HepG2 (cell line): ENCODE data around the gene C11orf68. TPM values are rescaled to one million over a fixed set of nuclear protein-coding genes. Genes with fewer than 3 reads are reported as not detected.
A peak's percentile ranks its signal among the peaks of the same experiment; 100 is the strongest.

Source experiments
- BCL3 ChIP-seq: sonication (generic); formaldehyde crosslinking; IDR thresholded peaks from 2 replicates; pipeline ENCODE4 v1.5.1; 2020; ENCODE audit warnings: mild to moderate bottlenecking, missing genetic modification reagents, moderate library complexity
- ELF1 ChIP-seq: sonication (generic); formaldehyde crosslinking; IDR thresholded peaks from 2 replicates; pipeline ENCODE4 v1.4.0; 2020; ENCODE audit warnings: missing genetic modification reagents
- HDAC1 ChIP-seq: sonication (generic); formaldehyde crosslinking; IDR thresholded peaks from 2 replicates; pipeline ENCODE4 v1.5.1; 2020; ENCODE audit warnings: mild to moderate bottlenecking, missing genetic modification reagents
- MIER2 ChIP-seq: IDR thresholded peaks from 2 replicates; pipeline ENCODE4 v1.6.1; 2016; ENCODE audit warnings: missing biosample characterization, missing genetic modification reagents
- MLLT10 ChIP-seq: sonication (generic); formaldehyde crosslinking; IDR thresholded peaks from 2 replicates; pipeline ENCODE4 v1.4.0; 2020; ENCODE audit warnings: missing genetic modification reagents
- NCOA5 ChIP-seq: sonication (generic); formaldehyde crosslinking; IDR thresholded peaks from 2 replicates; pipeline ENCODE4 v1.4.0; 2020; ENCODE audit warnings: missing genetic modification reagents
- NONO ChIP-seq, 2 experiments: fragments of 450-650 bp in 1 of 2; sonication (generic) in 1 of 2; formaldehyde crosslinking in 1 of 2; IDR thresholded peaks in 1 of 2; conservative IDR thresholded peaks in 1 of 2; 2 replicates each; pipeline versions ENCODE4 v1.6.1 to v1.8.0; 2017 to 2022; ENCODE audit warnings: mild to moderate bottlenecking in 1 of 2, missing genetic modification reagents in 1 of 2, moderate library complexity in 1 of 2
- SRF ChIP-seq: IDR thresholded peaks from 2 replicates; pipeline ENCODE4 v1.6.1; 2011; ENCODE audit warnings: mild to moderate bottlenecking, low read depth, low read length, moderate library complexity
- TAF1 ChIP-seq: sonication (generic); formaldehyde crosslinking; IDR thresholded peaks from 2 replicates; pipeline ENCODE4 v1.4.0; 2020; ENCODE audit warnings: missing genetic modification reagents
- U2AF2 ChIP-seq: fragments of 200-400 bp; formaldehyde crosslinking; IDR thresholded peaks from 2 replicates; pipeline ENCODE4 v1.6.1; 2017; ENCODE audit warnings: low read depth, mild to moderate bottlenecking, low read length
- ZNF138 ChIP-seq: sonication (generic); formaldehyde crosslinking; IDR thresholded peaks from 2 replicates; pipeline ENCODE4 v1.5.0; 2020; ENCODE audit warnings: mild to moderate bottlenecking, low read depth, missing genetic modification reagents
- ZNF607 ChIP-seq: sonication (generic); formaldehyde crosslinking; IDR thresholded peaks from 2 replicates; pipeline ENCODE4 v1.5.1; 2020; ENCODE audit warnings: missing genetic modification reagents, mild to moderate bottlenecking, borderline replicate concordance
- ZNF615 ChIP-seq: sonication (generic); formaldehyde crosslinking; IDR thresholded peaks from 2 replicates; pipeline ENCODE4 v1.5.0; 2020; ENCODE audit warnings: mild to moderate bottlenecking, missing genetic modification reagents, borderline replicate concordance
- ZNF776 ChIP-seq: sonication (generic); formaldehyde crosslinking; IDR thresholded peaks from 2 replicates; pipeline ENCODE4 v1.4.0; 2020; ENCODE audit warnings: mild to moderate bottlenecking, missing genetic modification reagents
- ZNF841 ChIP-seq: sonication (generic); formaldehyde crosslinking; IDR thresholded peaks from 2 replicates; pipeline ENCODE4 v1.8.1; 2023; ENCODE audit warnings: missing genetic modification reagents, borderline replicate concordance
- polyA plus RNA-seq, 8 experiments: library from polyadenylated mRNA; depleted of rRNA in 3 of 8; stranded (reverse) in 7 of 8; unstranded in 1 of 8; fragments of >200 nt; fragmentation: Illumina TruSeq in 4 of 8; extraction: Trizol in 4 of 8; gene quantifications; 2 replicates each; pipeline versions ENCODE4 v1.2.1 to v1.2.3, GENCODE V29; 2011 to 2016; ENCODE audit warnings: low read depth in 4 of 8, missing spikeins in 1 of 8, mixed read lengths in 1 of 8; ENCODE audit not compliant: insufficient read depth in 1 of 8
- total RNA-seq, 5 experiments: library from RNA; depleted of rRNA; stranded (reverse); fragments of >200 nt; fragmentation: Illumina TruSeq; extraction: Trizol; gene quantifications; 2 replicates each; pipeline ENCODE4 v1.2.3, GENCODE V29; 2016; ENCODE audit warnings: low read depth in 1 of 5
- TF ChIP-seq, protein P1 (sequence below): sonication (generic); formaldehyde crosslinking; IDR thresholded peaks from 2 replicates; pipeline ENCODE4 v1.4.0; 2020; ENCODE audit warnings: mild to moderate bottlenecking, missing genetic modification reagents, borderline replicate concordance
- TF ChIP-seq, protein P2 (sequence below): sonication (generic); formaldehyde crosslinking; IDR thresholded peaks from 2 replicates; pipeline ENCODE4 v1.4.0; 2020; ENCODE audit warnings: low read depth, mild to moderate bottlenecking, missing genetic modification reagents
- TF ChIP-seq, protein P3 (sequence below): sonication (generic); formaldehyde crosslinking; IDR thresholded peaks from 2 replicates; pipeline ENCODE4 v1.4.0; 2020; ENCODE audit warnings: missing genetic modification reagents, mild to moderate bottlenecking, borderline replicate concordance

The C11orf68 gene
- total and polyA plus RNA-seq, 2 of the 13 experiments (the other 11 are each of a cell fraction or from before 2014, with no cell fraction given): 8.4 to 28.3 TPM

GRCh38 chr11:65888163-65888814 lies 30.6 kb downstream of the C11orf68 start, which contains the start of gene FIBP (continued):
- peak; percentile 57; the same call in 1 of the 2 replicates for TF ChIP-seq TAF1
- TF ChIP-seq ZNF841 (CRISPR knock-in tag): no peak
- TF ChIP-seq, protein P1, sequence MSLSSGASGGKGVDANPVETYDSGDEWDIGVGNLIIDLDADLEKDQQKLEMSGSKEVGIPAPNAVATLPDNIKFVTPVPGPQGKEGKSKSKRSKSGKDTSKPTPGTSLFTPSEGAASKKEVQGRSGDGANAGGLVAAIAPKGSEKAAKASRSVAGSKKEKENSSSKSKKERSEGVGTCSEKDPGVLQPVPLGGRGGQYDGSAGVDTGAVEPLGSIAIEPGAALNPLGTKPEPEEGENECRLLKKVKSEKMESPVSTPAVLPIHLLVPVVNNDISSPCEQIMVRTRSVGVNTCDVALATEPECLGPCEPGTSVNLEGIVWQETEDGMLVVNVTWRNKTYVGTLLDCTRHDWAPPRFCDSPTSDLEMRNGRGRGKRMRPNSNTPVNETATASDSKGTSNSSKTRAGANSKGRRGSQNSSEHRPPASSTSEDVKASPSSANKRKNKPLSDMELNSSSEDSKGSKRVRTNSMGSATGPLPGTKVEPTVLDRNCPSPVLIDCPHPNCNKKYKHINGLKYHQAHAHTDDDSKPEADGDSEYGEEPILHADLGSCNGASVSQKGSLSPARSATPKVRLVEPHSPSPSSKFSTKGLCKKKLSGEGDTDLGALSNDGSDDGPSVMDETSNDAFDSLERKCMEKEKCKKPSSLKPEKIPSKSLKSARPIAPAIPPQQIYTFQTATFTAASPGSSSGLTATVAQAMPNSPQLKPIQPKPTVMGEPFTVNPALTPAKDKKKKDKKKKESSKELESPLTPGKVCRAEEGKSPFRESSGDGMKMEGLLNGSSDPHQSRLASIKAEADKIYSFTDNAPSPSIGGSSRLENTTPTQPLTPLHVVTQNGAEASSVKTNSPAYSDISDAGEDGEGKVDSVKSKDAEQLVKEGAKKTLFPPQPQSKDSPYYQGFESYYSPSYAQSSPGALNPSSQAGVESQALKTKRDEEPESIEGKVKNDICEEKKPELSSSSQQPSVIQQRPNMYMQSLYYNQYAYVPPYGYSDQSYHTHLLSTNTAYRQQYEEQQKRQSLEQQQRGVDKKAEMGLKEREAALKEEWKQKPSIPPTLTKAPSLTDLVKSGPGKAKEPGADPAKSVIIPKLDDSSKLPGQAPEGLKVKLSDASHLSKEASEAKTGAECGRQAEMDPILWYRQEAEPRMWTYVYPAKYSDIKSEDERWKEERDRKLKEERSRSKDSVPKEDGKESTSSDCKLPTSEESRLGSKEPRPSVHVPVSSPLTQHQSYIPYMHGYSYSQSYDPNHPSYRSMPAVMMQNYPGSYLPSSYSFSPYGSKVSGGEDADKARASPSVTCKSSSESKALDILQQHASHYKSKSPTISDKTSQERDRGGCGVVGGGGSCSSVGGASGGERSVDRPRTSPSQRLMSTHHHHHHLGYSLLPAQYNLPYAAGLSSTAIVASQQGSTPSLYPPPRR: no peak
- TF ChIP-seq ZNF607: no peak
- peak; percentile 98 for TF ChIP-seq ELF1 (CRISPR knock-in tag)
- TF ChIP-seq U2AF2: no peak
- peak; percentile 91 for TF ChIP-seq HDAC1
- TF ChIP-seq, protein P2, sequence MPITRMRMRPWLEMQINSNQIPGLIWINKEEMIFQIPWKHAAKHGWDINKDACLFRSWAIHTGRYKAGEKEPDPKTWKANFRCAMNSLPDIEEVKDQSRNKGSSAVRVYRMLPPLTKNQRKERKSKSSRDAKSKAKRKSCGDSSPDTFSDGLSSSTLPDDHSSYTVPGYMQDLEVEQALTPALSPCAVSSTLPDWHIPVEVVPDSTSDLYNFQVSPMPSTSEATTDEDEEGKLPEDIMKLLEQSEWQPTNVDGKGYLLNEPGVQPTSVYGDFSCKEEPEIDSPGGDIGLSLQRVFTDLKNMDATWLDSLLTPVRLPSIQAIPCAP (CRISPR knock-in tag): no peak
- no peak for TF ChIP-seq ZNF615 (CRISPR knock-in tag)
- no peak for TF ChIP-seq MIER2 (CRISPR knock-in tag)
- no peak for TF ChIP-seq ZNF138 (CRISPR knock-in tag)
- TF ChIP-seq NCOA5 (CRISPR knock-in tag): no peak
- TF ChIP-seq BCL3 (CRISPR knock-in tag): no peak
- TF ChIP-seq, protein P3, sequence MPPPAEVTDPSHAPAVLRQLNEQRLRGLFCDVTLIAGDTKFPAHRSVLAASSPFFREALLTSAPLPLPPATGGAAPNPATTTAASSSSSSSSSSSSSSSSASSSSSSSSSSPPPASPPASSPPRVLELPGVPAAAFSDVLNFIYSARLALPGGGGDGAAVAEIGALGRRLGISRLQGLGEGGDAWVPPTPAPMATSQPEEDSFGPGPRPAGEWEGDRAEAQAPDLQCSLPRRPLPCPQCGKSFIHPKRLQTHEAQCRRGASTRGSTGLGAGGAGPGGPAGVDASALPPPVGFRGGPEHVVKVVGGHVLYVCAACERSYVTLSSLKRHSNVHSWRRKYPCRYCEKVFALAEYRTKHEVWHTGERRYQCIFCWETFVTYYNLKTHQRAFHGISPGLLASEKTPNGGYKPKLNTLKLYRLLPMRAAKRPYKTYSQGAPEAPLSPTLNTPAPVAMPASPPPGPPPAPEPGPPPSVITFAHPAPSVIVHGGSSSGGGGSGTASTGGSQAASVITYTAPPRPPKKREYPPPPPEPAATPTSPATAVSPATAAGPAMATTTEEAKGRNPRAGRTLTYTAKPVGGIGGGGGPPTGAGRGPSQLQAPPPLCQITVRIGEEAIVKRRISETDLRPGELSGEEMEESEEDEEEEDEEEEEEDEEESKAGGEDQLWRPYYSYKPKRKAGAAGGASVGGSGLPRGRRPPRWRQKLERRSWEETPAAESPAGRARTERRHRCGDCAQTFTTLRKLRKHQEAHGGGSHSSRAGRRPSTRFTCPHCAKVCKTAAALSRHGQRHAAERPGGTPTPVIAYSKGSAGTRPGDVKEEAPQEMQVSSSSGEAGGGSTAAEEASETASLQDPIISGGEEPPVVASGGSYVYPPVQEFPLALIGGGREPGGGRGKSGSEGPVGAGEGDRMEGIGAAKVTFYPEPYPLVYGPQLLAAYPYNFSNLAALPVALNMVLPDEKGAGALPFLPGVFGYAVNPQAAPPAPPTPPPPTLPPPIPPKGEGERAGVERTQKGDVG (CRISPR knock-in tag): 0 out of 2 replicates have a peak, but pooled peaks have one; percentile 35
- no peak for TF ChIP-seq NONO (IDR thresholded peaks at IDR 0.05)
- TF ChIP-seq NONO (CRISPR knock-in tag; conservative IDR thresholded peaks at IDR 0.05): no peak; the same call in 1 of the 2 replicates
- no peak for TF ChIP-seq SRF
- TF ChIP-seq ZNF776: no peak
- no peak for TF ChIP-seq MLLT10
